ENCODE measurements around the gene GPR156.

The GPR156 gene

DNA sequence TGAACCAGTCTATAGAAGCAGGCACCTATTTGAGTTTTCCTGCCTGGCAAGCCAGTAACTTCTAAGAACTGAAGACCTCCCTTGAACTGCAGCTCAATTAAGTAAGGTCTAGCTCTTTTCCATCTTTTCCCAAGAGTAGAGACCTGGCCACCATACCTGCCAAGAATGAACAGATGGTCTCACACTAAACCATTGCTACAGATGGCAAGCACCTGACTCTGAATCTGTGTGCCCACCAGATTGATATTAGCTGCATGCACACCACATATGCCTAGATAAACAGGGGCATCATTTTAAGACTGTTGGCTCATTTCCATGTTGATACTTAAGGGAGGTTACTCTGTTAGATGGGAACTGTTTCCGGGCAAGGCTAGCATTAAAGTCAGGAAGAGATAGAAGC lies 156.0 kb downstream of the GPR156 start:
- TF ChIP-seq SPI1 (IDR thresholded peaks at IDR 0.05; ENCODE audit: low read depth, low read length) = no peak
- FAIRE-seq (no peak), DNase-seq (ENCODE audit: insufficient read length, low spot score) (no peak)

DNA sequence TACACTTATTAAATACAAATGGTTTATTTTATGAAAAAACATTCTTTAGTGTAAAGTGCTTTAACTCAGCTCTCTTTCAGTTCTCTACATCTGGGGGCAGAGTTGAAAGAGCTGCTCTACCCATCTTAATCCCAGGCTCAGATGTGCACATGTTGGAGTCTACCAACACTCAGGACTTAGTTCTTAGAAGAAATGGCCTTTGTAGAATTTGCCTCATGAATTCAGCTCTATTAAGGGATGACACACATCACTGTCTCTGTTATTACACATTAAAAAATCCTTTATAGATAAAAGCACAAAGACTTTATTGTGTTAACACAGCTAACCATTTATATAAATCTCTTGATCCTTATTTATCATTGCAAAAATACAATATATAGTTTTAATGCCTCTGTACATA lies 159.0 kb downstream of the GPR156 start:
- FAIRE-seq = no peak
- DNase-seq (ENCODE audit: insufficient read length, low spot score) = no peak
- TF ChIP-seq PAX5 (IDR thresholded peaks at IDR 0.05; ENCODE audit: insufficient read depth, low read length, severe bottlenecking) (no peak), POLR2A (IDR thresholded peaks at IDR 0.05; ENCODE audit: low read depth, low read length) (no peak), SPI1 (IDR thresholded peaks at IDR 0.05; ENCODE audit: low read depth, low read length) (no peak), TAF1 (IDR thresholded peaks at IDR 0.05; ENCODE audit: low read depth, low read length) (no peak), POLR2AphosphoS5 (IDR thresholded peaks at IDR 0.05; ENCODE audit: low read depth, low read length) (no peak), POU2F2 (IDR thresholded peaks at IDR 0.05; ENCODE audit: low read depth, low read length) (no peak)

DNA sequence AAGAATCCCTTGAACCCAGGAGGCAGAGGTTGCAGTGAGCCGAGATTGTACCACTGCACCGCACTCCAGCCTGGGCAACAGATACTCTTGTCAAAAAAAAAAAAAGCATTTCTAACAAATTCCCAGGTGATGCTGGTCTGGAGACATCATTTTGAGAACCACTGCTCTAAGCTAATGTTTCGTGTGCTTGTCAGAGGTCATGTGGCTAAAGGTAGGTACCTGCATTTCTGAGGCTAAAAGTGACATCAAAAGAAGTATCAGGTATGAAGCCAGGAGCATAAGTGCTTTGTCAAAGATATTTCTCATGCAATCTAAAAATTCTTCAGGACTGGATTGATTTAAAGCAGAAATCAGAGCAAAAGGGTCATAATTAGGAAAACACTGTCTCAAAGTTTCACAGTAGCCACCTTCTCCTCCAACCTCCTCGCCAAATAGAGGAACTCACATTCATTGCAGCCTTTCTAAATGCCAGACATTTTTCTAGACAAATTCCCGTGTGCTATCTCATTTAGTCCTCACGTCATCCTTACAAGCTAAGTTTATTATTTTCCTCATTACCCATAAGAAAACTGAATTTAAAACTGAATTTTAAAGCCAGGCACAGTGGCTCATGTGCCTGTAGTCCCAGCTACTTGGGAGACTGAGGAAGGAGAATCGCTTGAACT lies 165.0 kb downstream of the GPR156 start:
- DNase-seq (ENCODE audit: insufficient read length, low spot score) (no peak), FAIRE-seq (no peak)
- TF ChIP-seq POU2F2 (IDR thresholded peaks at IDR 0.05; ENCODE audit: low read depth, low read length) = no peak
